PC-9 (cell line): Measurements from ENCODE around the gene LIMA1. TPM values are rescaled to one million over a fixed set of nuclear protein-coding genes. Genes with fewer than 3 reads are reported as not detected.

Source experiments
- BruUV-seq: library from RNA; stranded (reverse); fragments of 400-500 nt; replicated peaks from 2 replicates; lab custom pipeline; 2021; lab: Mats Ljungman, UMichigan
- CTCF ChIA-PET: fragments of 300-600 bp; sonication (Branson Sonifier 250); formaldehyde crosslinking; loops from one replicate; lab custom pipeline; 2022; ENCODE audit warnings: antibody characterized with exemption; lab: Charles Lee
- POLR2A ChIA-PET: fragments of 300-600 bp; sonication (Branson Sonifier 250); formaldehyde crosslinking; loops from one replicate; lab custom pipeline; 2022; ENCODE audit warnings: antibody characterized with exemption; ENCODE audit not compliant: unreplicated experiment; lab: Charles Lee
- DNase-seq, 2 experiments: peaks; one replicate each; pipeline versions ENCODE4 v3.0.0 to v3.0.0-alpha.2; 2015 to 2022; ENCODE audit warnings: mixed read lengths in 1 of 2
- H2AFZ ChIP-seq: fragments of 200-600 bp; sonication (generic); 2 replicates; pipeline ENCODE4 v1.8.1; 2017; ENCODE audit warnings: antibody characterized with exemption
- H3F3A ChIP-seq: fragments of 200-600 bp; sonication (generic); 2 replicates; pipeline ENCODE4 v1.8.1; 2017; ENCODE audit warnings: antibody characterized with exemption, mild to moderate bottlenecking, low read depth; ENCODE audit not compliant: insufficient read depth
- H3K27ac ChIP-seq: fragments of 200-600 bp; sonication (generic); 2 replicates; pipeline ENCODE4 v1.6.1; 2016; ENCODE audit warnings: mixed run types
- H3K27me3 ChIP-seq: fragments of 200-600 bp; sonication (generic); 2 replicates; pipeline ENCODE4 v1.6.1; 2016; ENCODE audit warnings: low read depth, mixed run types; ENCODE audit not compliant: insufficient read depth
- H3K36me3 ChIP-seq: fragments of 200-600 bp; sonication (generic); 2 replicates; pipeline ENCODE4 v1.6.1; 2016; ENCODE audit warnings: low read depth, mixed run types
- H3K4me1 ChIP-seq: fragments of 200-600 bp; sonication (generic); replicated peaks from 2 replicates; pipeline ENCODE4 v1.6.1; 2016; ENCODE audit warnings: mixed run types; ENCODE audit not compliant: insufficient read depth
- H3K4me2 ChIP-seq: fragments of 200-600 bp; sonication (generic); 2 replicates; pipeline ENCODE4 v1.6.1; 2017; ENCODE audit warnings: mixed run types
- H3K4me3 ChIP-seq: fragments of 200-600 bp; sonication (generic); 2 replicates; pipeline ENCODE4 v1.6.1; 2016; ENCODE audit warnings: mixed run types
- H3K79me2 ChIP-seq: fragments of 200-600 bp; sonication (generic); 2 replicates; pipeline ENCODE4 v1.6.1; 2017; ENCODE audit warnings: low read depth, mixed run types
- H3K9me2 ChIP-seq: fragments of 200-600 bp; sonication (generic); 2 replicates; pipeline ENCODE4 v1.8.1; 2017; ENCODE audit warnings: mild to moderate bottlenecking; ENCODE audit not compliant: insufficient read depth
- H3K9me3 ChIP-seq: fragments of 200-600 bp; sonication (generic); 2 replicates; pipeline ENCODE4 v1.8.1; 2016; ENCODE audit warnings: low read depth; ENCODE audit not compliant: insufficient read depth
- H4K20me1 ChIP-seq: fragments of 200-600 bp; sonication (generic); 2 replicates; pipeline ENCODE4 v1.8.1; 2017; ENCODE audit not compliant: insufficient read depth
- EZH2 ChIP-seq: fragments of 200-600 bp; sonication (generic); IDR thresholded peaks from 2 replicates; pipeline ENCODE4 v1.8.0; 2017; ENCODE audit warnings: antibody characterized with exemption, low read depth
- intact Hi-C: fragments of 100-400 bp; cut with micrococcal nuclease; formaldehyde crosslinking; loops from one replicate; pipeline ENCODE4 v1.10.0; 2022; ENCODE audit not compliant: unreplicated experiment
- total RNA-seq: library from RNA; stranded (reverse); gene quantifications from 2 replicates; pipeline ENCODE4 v1.2.3, GENCODE V29; 2021
- TF ChIP-seq, protein P1 (sequence below): fragments of 200-600 bp; sonication (generic); conservative IDR thresholded peaks from 2 replicates; pipeline ENCODE4 v1.6.1; 2017; ENCODE audit warnings: mixed run types, antibody characterized with exemption, mild to moderate bottlenecking, moderate library complexity

Gene LIMA1
- total RNA-seq, 1 experiment from 2014 or later, result 98.6 TPM

DNA sequence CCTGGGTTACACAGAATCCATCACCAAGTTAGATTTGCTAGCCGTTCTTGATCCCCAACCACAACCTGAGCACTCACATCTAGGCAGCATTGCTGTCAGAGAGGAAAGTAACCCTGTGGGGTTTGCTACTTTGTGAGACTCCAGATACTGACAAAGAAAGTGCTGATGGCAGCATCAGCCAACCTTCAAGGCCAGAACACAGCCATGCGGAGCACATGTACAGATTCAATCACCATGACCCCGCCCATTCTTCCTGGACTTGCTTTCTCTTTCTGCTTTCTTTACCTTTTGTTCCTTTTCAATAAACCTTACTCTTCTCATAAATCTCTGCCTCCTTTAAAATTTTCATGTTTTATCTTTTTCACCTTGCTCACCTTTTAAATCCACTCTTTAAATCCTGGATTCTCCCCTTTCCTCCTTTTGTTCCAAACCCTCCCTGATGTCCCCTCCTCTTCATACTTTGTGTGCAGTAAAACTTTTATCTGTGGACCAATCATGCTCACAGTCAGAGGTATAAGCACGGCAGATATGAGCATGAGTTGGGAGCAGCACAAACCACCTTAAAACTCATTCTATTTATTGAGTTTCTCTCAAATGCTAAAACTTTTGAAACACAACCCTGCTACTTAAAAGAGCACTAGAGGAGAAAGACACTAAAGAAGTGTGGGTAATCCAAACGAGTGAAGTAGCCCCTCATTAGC, 94.3 kb downstream of the LIMA1 start:
- Histone ChIP-seq H3K4me3 (no peak overlapping the region), H3K27ac (no peak overlapping the region)
- no peak for DNase-seq

DNA sequence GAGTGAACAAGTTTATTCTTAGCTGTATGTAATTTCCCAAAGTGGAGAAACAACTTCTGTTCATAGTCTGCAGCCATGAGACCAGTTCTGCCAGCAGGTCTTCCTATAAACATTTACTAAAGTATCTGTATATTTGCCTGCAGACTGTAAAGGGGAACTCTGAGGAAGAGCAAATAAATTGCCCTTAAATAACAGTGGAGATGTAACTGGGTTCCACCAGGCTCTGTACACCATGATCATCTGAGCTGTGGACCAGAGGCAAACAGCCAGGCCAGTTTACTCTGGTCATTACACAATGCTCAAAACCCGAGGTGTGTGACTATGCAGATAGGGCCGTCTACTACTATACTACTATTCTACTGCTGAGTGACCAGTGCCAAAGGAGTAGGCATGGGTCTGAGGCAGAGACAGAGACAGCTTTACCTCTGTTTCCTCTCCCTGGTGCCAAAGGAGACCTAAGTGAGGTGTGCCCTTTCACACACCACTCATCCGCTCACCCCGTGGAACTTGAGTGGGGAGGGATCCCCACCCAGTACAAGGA, 95.0 kb downstream of the LIMA1 start:
- TF ChIP-seq EZH2, result no peak
- TF ChIP-seq, protein P1, sequence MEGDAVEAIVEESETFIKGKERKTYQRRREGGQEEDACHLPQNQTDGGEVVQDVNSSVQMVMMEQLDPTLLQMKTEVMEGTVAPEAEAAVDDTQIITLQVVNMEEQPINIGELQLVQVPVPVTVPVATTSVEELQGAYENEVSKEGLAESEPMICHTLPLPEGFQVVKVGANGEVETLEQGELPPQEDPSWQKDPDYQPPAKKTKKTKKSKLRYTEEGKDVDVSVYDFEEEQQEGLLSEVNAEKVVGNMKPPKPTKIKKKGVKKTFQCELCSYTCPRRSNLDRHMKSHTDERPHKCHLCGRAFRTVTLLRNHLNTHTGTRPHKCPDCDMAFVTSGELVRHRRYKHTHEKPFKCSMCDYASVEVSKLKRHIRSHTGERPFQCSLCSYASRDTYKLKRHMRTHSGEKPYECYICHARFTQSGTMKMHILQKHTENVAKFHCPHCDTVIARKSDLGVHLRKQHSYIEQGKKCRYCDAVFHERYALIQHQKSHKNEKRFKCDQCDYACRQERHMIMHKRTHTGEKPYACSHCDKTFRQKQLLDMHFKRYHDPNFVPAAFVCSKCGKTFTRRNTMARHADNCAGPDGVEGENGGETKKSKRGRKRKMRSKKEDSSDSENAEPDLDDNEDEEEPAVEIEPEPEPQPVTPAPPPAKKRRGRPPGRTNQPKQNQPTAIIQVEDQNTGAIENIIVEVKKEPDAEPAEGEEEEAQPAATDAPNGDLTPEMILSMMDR, result no peak
- H3K27me3 ChIP-seq, result no peaks in the 10 kb centered on the region
- H3K36me3 ChIP-seq, result peaks cover 5% of the 10 kb centered on the region
- no TSS peak for BruUV-seq
- no peak overlapping the region for H2AFZ ChIP-seq
- H3K9me3 ChIP-seq, result no peaks in the 10 kb centered on the region
- intact Hi-C loops, result no loop called here
- no peak overlapping the region for H3K27ac ChIP-seq
- CTCF ChIA-PET, result no interaction called here
- DNase-seq, result no peak
- no peak overlapping the region for H3K4me2 ChIP-seq
- H4K20me1 ChIP-seq, result no peaks in the 10 kb centered on the region
- H3K9me2 ChIP-seq, result no peaks in the 10 kb centered on the region
- H3K79me2 ChIP-seq, result no peaks in the 10 kb centered on the region
- no peaks in the 10 kb centered on the region for H3K4me1 ChIP-seq
- POLR2A ChIA-PET, result interaction anchor here (0.6 kb wide), 2 partner anchors 52 to 879 kb away, joined by 3 to 4 read pairs; no protein-coding TSS in a partner anchor
- H3F3A ChIP-seq, result peaks cover 16% of the 10 kb centered on the region; the same call in 1 of the 2 replicates
- H3K4me3 ChIP-seq, result no peak overlapping the region

More for the DNA sequence above, 94.3 kb downstream of the LIMA1 start:
- TF ChIP-seq, protein P1, result no peak
- no peak for TF ChIP-seq EZH2
- CTCF ChIA-PET, result no interaction called here
- Histone ChIP-seq H3K9me3 (no peaks in the 10 kb centered on the region), H3F3A (peaks cover 16% of the 10 kb centered on the region; the same call in 1 of the 2 replicates), H3K79me2 (no peaks in the 10 kb centered on the region), H3K4me1 (no peaks in the 10 kb centered on the region), H3K4me2 (no peak overlapping the region), H4K20me1 (no peaks in the 10 kb centered on the region), H3K36me3 (peaks cover 5% of the 10 kb centered on the region), H2AFZ (no peak overlapping the region), H3K9me2 (no peaks in the 10 kb centered on the region), H3K27me3 (no peaks in the 10 kb centered on the region)
- POLR2A ChIA-PET, result interaction anchor here (0.7 kb wide), 1 partner anchor 99 kb away, joined by 4 read pairs; no protein-coding TSS in a partner anchor
- BruUV-seq, result no TSS peak
- intact Hi-C loops, result no loop called here

- no peaks in the 10 kb centered on the region for H3K27me3 ChIP-seq
- POLR2A ChIA-PET, result no interaction called here
- H3K27ac ChIP-seq, result no peak overlapping the region
- peaks cover 5% of the 10 kb centered on the region for H3K36me3 ChIP-seq
- no peak for DNase-seq
- no peak for TF ChIP-seq EZH2
- TF ChIP-seq, protein P1, result no peak
- no peak overlapping the region for H2AFZ ChIP-seq
- H4K20me1 ChIP-seq, result no peaks in the 10 kb centered on the region
- H3K4me3 ChIP-seq, result no peak overlapping the region
- CTCF ChIA-PET, result no interaction called here
- H3K4me2 ChIP-seq, result no peak overlapping the region
- peaks cover 7% of the 10 kb centered on the region; the same call in 1 of the 2 replicates for H3F3A ChIP-seq
- BruUV-seq, result no TSS peak
- no peaks in the 10 kb centered on the region for H3K9me2 ChIP-seq
- no peaks in the 10 kb centered on the region for H3K79me2 ChIP-seq
- intact Hi-C loops, result no loop called here
- H3K9me3 ChIP-seq, result no peaks in the 10 kb centered on the region
- no peaks in the 10 kb centered on the region for H3K4me1 ChIP-seq
These were observed 96.0 kb downstream of the LIMA1 start for GRCh38 chr12:50187084-50187900.
